BJ (cell line): ENCODE results near the gene SUGCT. TPM values are rescaled to one million over a fixed set of nuclear protein-coding genes. Genes with fewer than 3 reads are reported as not detected.

Experiments used
- CTCF ChIA-PET: fragments of 350-600 bp; formaldehyde crosslinking; extraction: SDS; loops from one replicate; lab custom pipeline; 2021; ENCODE audit warnings: antibody characterized with exemption, inconsistent platforms; lab: Yijun Ruan, JAX
- POLR2A ChIA-PET: fragments of 300-600 bp; sonication (Branson Sonifier 250); formaldehyde crosslinking; extraction: SDS; loops from one replicate; lab custom pipeline; 2021; ENCODE audit warnings: antibody characterized with exemption; lab: Charles Lee
- DNase-seq: peaks from one replicate; pipeline ENCODE4 v3.0.0-alpha.2; 2011; ENCODE audit warnings: low read depth
- H3K27me3 ChIP-seq: 2 replicates; pipeline ENCODE4 v1.6.0; 2011; ENCODE audit warnings: low read length; ENCODE audit not compliant: control insufficient read depth, insufficient read depth
- H3K36me3 ChIP-seq: 2 replicates; pipeline ENCODE4 v1.5.1; 2011; ENCODE audit warnings: low read length; ENCODE audit not compliant: control insufficient read depth, insufficient read depth
- H3K4me3 ChIP-seq: 2 replicates; pipeline ENCODE4 v1.5.1; 2011; ENCODE audit warnings: low read depth, mild to moderate bottlenecking, control low read depth, low read length
- polyA plus RNA-seq: library from polyadenylated mRNA; depleted of rRNA; stranded (reverse); fragments of >200 nt; gene quantifications from 2 replicates; pipeline ENCODE4 v1.2.3, GENCODE V29; 2011
- TF ChIP-seq, protein P1 (sequence below): IDR thresholded peaks from 2 replicates; pipeline ENCODE4 v1.5.1; 2011; ENCODE audit warnings: low read depth, mild to moderate bottlenecking, control low read depth, inconsistent platforms, low read length, moderate library complexity; ENCODE audit not compliant: insufficient read depth

The SUGCT gene
- polyA plus RNA-seq, 1 experiment = 10.6 TPM

DNA sequence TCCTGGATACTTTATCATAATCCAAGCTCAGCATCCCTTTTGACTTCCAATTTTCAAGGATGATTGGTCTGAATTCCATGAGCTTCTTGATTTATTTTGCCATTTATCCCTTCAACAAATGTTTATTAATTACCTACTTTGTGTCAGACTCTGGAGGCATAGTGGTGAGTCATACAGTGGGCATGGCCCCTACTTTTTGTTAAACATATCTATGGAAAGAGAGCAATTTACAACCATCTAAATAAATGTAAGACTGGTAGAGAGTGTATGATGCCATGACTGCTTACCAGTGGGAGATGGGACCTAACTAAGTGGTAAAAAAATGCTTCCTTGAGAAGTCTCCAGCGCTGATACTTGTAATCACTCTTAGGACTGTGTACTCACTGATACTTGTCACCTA, 286.6 kb downstream of the SUGCT start:
- ChIA-PET POLR2A (no interaction called here), CTCF (no interaction called here)
- H3K36me3 ChIP-seq = no peaks in the 10 kb centered on the region
- no peaks in the 10 kb centered on the region for H3K27me3 ChIP-seq
- TF ChIP-seq, protein P1, sequence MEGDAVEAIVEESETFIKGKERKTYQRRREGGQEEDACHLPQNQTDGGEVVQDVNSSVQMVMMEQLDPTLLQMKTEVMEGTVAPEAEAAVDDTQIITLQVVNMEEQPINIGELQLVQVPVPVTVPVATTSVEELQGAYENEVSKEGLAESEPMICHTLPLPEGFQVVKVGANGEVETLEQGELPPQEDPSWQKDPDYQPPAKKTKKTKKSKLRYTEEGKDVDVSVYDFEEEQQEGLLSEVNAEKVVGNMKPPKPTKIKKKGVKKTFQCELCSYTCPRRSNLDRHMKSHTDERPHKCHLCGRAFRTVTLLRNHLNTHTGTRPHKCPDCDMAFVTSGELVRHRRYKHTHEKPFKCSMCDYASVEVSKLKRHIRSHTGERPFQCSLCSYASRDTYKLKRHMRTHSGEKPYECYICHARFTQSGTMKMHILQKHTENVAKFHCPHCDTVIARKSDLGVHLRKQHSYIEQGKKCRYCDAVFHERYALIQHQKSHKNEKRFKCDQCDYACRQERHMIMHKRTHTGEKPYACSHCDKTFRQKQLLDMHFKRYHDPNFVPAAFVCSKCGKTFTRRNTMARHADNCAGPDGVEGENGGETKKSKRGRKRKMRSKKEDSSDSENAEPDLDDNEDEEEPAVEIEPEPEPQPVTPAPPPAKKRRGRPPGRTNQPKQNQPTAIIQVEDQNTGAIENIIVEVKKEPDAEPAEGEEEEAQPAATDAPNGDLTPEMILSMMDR = no peak
- DNase-seq = no peak
- no peak overlapping the region for H3K4me3 ChIP-seq

DNA sequence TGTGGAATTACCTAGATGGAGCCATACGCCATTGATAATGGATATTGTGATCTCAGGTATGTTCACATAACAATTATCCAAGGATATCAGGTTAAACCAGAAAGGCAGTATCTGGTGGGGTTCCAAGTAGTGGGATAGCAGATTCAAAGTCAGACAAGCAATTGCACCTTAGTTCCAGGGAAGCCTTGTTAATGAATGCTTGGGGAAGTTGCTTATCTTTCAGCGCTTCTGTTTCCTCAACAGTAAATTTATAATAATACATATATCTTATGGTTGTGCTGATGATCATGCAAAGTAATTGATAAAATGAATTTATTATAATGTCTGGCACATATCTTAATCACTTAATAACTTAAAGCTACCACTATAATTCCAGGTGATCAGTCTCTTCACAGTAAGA, 290.9 kb downstream of the SUGCT start:
- CTCF ChIA-PET = no interaction called here
- Histone ChIP-seq H3K4me3 (no peak overlapping the region), H3K36me3 (no peaks in the 10 kb centered on the region), H3K27me3 (no peaks in the 10 kb centered on the region)
- POLR2A ChIA-PET = no interaction called here
- TF ChIP-seq, protein P1 = no peak
- no peak for DNase-seq

DNA sequence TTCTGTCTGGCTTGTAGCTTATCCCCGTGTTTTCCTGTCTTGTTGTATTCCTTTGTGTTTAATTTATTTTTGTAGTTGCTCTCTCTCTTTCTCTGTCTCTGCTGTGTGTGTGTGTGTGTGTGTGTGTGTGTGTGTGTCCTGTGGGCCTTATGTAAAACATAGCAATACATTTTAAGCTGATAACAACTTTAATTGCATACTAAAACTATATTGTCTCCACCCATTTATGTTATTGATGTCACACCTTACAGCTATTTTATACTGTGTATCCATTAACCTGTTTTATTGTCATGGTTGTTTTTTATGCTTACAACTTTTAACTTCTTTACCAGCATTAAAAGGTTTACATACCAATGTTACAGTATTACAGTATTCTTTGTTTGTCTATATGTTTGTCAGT, 293.6 kb downstream of the SUGCT start:
- H3K27me3 ChIP-seq = no peaks in the 10 kb centered on the region
- CTCF ChIA-PET = no interaction called here

GRCh38 chr7:40429826-40430225, 295.0 kb downstream of the SUGCT start:
- Histone ChIP-seq H3K4me3 (no peak overlapping the region), H3K36me3 (no peaks in the 10 kb centered on the region), H3K27me3 (no peaks in the 10 kb centered on the region)
- ChIA-PET POLR2A (no interaction called here), CTCF (no interaction called here)
- DNase-seq = no peak
- TF ChIP-seq, protein P1 = no peak

More for the DNA sequence above, 293.6 kb downstream of the SUGCT start:
- TF ChIP-seq, protein P1 = no peak
- Histone ChIP-seq H3K36me3 (no peaks in the 10 kb centered on the region), H3K4me3 (no peak overlapping the region)
- DNase-seq = no peak
- POLR2A ChIA-PET = no interaction called here

DNA sequence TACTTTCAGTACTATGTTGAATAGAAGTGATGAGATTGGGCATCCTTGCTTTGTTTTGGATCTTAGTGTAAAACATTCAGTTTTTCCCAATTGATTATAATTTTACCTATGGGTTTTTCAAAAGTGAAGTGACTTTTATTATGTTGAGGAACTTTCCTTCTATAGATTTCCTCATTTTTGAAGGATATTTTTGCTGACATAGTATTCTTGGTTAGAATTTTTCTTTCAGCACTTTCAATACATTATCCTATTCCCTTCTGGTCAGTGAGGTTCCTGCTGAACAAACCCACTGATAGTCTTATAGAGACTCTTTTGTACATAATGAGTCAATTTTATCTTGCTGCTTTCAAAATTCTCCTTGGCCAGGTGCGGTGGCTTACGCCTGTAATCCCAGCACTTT, 297.2 kb downstream of the SUGCT start:
- TF ChIP-seq, protein P1 = no peak
- no peaks in the 10 kb centered on the region for H3K27me3 ChIP-seq
- H3K4me3 ChIP-seq = no peak overlapping the region
- CTCF ChIA-PET = no interaction called here
- no peak for DNase-seq
- no peaks in the 10 kb centered on the region for H3K36me3 ChIP-seq
- POLR2A ChIA-PET = no interaction called here
